Right hindlimb (tissue), 1 donor: ENCODE results near the gene OR51F2.
"Not testable (repeated sequence)": the region's sequence is repeated elsewhere in the genome, so short reads cannot be mapped to it uniquely, and the experiment has no call there.

Experiments
- DNase-seq: peaks from one replicate; pipeline ENCODE4 v3.0.0-alpha.2; 2018

OR51F2 gene, protein sequence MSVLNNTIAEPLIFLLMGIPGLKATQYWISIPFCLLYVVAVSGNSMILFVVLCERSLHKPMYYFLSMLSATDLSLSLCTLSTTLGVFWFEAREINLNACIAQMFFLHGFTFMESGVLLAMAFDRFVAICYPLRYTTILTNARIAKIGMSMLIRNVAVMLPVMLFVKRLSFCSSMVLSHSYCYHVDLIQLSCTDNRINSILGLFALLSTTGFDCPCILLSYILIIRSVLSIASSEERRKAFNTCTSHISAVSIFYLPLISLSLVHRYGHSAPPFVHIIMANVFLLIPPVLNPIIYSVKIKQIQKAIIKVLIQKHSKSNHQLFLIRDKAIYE

DNA sequence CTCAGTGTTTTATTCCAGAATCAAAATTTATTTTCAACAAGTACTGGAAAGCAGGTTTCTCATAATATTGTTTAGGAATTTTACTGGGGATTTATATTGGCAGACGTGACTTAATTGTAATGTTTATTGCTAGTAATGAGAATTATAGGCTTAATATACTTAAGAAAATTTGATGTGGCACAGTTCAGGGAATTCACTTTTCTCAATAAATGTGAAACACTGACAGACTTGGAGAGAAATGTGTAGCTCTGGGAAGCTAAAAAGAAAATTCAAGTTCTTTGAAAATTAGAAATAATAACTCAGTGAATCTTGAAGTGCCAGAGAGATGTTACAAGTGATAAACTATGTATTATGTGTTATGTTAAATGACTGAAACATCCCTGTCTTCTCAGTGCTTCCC lies at the start of gene OR51F2:
Gene OR51F2 (plus strand): TSS at position 301 of the 400 bp plus-strand sequence. CDS start 101 bp downstream, outside the sequence.
- DNase-seq, result no peak

DNA sequence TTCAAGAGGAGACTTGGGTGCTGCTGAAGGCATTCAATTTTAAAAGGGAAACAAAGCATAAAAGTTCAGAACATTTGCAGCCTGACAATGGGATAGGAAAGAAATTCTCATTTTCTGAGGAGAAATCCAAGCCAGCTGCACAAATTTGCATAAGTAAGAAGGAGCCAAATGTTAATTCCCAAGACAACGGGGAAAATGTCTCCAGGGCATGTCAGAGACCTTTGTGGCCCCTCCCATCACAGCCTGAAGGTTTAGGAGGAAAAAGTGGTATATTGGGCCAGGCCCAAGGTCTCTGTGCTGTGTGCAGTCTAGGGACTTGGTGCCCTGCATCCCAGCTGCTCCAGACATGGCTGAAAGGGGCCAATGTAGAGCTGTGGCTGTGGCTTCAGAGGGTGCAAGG lies 38.7 kb upstream of the OR51F2 start:
- no peak for DNase-seq

DNA sequence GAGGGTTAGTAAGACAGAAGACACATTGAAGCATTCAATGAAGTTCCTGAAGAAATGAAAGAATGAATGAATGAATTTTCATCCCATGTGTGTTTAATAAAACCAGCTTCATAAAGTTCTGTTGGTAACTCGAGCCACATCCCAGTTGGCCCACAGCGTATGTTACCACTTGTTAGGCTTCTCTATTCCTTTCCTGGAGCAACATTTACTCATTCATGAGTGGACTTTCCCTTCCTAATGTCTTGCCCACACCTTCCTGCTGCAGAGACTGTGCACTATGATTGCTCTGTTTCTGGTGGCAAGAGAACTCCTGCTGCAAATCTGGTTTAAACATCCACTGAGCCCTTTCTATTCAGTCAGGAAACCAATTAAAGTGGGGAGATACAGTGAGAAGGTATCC lies 23.9 kb upstream of the OR51F2 start:
- DNase-seq, result no peak

- DNase-seq, result no peak
These were observed 22.5 kb upstream of the OR51F2 start for GRCh38 chr11:4798427-4799183.

- DNase-seq, result not testable (repeated sequence)
These were observed 19.8 kb upstream of the OR51F2 start for GRCh38 chr11:4801316-4801715.

- no peak for DNase-seq
These were observed 16.8 kb upstream of the OR51F2 start, which contains the start of gene OR52R1 for GRCh38 chr11:4804280-4804679. TSS of gene OR52R1 (minus strand) at chr11:4804380. CDS start at chr11:4804380, 0 bp downstream.

DNA sequence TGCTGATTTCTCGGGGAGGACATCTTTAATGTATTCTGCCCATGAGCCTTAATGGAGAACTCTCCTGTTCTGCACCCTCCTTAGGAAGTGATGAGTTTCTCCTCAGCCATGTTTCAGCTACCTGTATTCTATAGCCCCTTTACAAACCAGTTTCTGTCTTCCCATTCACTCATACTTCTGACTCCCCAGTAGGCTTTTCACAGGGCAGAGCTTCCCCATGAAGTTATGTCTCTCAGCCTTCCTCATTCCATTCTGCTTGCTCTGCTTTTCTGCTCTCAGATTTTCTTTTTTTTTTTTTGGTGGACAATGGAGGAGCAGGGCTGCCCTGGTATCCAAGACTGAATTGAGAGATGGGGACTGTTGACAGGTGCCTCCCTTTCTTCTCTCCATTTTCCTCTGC lies 12.6 kb upstream of the OR51F2 start:
- no peak for DNase-seq

GRCh38 chr11:4809246-4809645 lies 11.9 kb upstream of the OR51F2 start:
- no peak for DNase-seq

DNA sequence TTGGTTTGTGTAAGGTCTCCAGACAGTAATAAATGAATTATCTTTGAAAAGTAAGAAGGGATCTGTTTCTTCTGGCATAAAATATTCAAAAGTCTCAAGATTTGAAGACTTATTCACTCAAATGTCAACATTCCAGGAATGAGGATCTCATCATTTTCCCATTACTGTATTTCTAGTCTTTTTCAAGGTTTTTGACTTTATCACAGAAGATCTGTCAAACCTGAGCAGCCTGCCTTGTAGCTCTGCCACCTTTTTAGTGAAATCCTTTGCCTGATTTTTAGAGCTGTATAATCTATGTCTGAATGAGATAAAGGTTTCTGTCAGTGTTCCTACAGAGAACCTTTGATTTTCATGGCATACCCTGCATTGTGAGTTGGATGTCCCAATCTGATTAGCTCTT lies 4.0 kb downstream of the OR51F2 start:
- DNase-seq, result no peak

- DNase-seq, result no peak
These were observed 5.3 kb downstream of the OR51F2 start for GRCh38 chr11:4826425-4826824.

DNA sequence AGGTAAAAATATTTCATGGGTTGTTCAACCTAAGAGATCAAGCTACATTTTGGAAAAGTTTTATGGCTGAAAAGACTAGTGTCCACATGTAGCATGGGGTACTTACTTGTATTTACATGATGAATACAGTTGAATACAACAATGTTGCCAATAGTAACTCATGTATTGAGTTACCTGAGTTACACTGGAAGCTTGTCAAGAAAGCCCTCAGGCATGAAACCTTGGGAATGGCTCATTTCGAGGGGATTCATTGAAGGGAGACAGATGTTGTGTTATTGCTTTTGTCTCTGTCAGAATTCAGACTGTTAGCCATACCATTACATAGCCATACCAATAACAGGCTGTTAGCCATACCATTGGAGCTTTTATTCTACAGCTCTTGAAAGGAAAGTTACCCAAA lies 9.2 kb downstream of the OR51F2 start:
- no peak for DNase-seq

DNA sequence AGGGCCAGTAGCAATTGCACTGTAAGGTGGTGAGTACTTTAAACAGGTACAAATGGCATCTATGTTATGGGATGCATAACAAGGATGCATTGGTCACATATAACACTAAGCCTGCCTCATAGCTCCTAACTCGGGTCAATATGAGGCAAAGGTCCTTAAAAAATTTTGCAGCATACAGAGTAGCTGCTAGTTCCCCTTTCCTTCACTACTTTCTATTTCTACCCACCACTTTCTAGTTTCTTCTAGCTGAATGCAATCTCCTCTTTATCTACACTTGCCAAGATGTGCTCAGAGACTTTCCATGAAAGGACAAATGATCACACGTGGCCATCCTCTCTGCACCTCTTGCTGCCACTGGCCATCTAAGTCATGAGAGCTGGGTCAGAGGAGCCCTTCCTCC lies 9.8 kb downstream of the OR51F2 start:
- no peak for DNase-seq

DNA sequence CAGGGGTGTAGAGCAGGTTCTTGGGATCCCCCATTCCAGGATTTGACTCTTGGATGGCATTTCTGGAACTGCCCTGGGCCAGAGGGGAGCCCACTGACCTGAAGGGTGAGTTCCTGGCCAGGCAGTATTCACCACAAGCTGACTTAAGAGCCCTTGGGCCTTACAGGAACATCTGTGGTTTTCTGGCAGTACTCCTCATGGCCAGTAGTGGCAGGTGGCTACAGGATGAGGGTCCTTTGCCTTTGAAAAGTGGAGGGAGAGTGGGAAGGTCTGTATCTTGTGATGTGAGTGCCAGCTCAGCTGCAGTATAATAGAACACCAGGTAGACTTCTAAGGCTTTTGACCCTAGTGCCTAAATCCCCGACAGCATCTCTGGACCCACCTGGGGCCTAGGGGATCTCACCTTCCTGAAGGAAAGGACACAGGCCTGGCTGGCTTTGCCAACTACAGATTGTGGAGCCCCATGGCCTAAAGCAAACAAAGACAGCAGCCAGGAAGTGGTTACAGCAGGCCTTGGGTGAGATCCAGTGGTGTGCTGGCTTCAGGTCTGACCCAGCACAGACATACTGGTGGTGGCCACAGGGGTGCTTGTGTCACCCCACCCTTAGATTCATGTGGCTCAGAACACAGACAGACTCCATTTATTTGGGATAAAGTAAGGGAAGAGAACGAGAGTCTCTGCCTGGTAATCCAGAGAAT lies 18.9 kb downstream of the OR51F2 start:
- DNase-seq, result no peak

DNA sequence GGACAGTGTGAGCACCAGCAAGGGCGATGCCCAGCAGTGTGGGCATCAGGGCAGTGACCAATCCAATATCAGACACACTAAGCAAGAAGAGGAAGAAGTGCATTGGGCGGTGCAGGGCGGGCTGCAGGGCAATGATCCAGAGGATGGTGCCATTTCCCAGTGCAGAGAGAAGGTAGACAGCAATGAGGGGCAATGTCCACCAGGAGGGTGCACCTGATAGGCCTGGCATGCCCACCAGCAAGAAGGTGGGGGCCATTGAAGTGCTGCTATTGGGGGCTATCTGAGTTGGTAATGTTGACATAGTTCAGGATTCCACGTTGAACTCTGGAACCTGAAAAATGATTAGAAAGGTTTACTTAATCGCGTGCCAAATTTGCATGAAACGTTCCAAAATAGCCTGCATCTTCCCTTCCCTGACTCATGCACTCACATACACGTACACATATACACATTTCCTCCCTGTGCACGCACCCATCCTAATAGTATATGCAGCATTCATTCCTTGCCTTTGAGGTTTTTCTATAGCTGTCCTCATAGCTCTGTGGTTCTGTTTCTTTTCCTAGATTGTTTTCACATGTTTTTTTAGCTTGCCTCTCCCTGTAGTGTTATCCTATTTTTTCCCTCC lies 27.9 kb downstream of the OR51F2 start, which contains the start of gene OR51S1:
Gene OR51S1 (minus strand): TSS at position 301 of the 625 bp plus-strand sequence. CDS start 0 bp downstream, at position 301.
- no peak for DNase-seq

DNA sequence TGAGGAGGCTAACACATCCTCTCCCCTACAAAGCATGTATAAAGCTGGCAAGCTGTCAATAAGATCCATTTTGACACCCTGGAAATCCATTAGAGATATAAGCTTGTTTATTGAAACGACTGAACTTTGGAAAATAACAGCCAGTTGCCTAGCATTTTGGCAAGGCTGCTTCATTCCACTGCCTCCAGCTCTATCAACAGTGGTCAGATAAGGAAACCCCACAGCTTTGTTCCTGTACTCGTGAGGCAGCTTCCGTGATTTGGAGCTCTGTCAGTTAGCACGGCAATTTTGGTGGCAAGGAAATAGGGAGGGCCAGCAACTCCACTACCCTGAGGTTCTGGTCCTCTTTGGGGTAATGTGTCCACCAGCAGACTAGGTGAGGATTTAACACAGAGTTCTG lies 29.9 kb downstream of the OR51F2 start:
- DNase-seq, result no peak

- not testable (repeated sequence) for DNase-seq
These were observed 33.2 kb downstream of the OR51F2 start for GRCh38 chr11:4854286-4854685.

DNA sequence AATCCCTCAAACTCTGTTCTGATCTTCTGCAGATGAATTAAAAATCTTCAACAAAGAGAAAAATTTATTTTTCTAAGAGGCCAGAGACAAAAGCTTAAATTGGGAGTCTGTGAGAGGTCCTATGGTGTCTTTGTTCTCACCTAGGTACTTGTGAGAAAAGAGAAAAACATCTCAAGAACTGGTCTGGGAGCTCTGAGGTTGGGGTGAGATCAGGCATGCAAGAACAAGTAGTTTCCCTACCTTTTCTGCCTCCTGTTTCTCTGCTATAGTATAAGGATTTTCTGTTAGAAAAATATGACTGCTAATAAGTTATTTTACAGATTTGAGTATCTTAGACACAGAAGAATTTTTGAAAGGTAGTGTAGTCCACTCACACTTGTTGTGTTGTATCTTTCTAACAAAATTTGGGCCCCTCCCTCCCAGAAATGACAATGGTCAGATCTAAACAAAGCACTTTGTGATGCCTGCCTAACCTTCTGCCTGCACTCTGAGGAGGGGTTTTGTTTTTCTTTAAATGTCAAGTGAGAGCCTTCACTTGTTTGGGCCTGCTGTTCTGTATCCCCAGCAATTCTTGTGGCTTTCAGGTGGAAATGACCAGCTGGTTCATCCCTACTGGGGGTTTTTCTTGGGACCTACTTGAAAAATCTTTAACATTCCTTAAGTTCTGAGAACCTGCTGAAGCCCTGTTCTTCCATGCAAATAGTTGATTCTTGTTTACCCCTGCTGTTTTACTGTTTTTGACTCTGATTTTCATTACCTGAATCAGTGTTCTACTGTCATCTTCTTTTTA lies 41.5 kb downstream of the OR51F2 start:
- DNase-seq, result no peak

DNA sequence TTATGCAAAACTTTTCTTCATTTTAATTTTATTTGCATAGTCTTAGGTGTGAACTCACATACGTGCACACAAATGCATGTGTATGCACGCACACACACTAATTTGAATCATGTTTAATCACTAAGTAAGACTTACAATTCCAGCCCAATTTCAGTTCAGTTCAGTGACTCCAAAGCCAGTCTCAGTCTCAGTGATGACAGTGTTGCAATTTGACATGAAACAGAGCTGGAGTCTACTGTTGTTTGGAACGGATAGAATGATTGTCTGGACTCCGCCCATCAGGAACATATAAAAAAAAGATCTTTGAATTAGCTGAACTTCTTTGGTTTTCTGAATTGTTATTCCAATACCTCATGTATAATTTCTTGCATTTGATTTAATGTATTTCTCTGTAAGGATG lies 42.8 kb downstream of the OR51F2 start:
- DNase-seq, result no peak

- DNase-seq, result no peak
These were observed 44.7 kb downstream of the OR51F2 start for GRCh38 chr11:4865855-4866254.
